HG03571 (cell line): ENCODE measurements around the gene RGS7.
"Not testable (repeated sequence)": the region's sequence is repeated elsewhere in the genome, so short reads cannot be mapped to it uniquely, and the experiment has no call there.

ENCODE experiments used
- ATAC-seq: cut with Tn5 transposase; IDR thresholded peaks from one replicate; pipeline ENCODE4 v1.9.1; 2021; ENCODE audit not compliant: unreplicated experiment

Gene RGS7

DNA sequence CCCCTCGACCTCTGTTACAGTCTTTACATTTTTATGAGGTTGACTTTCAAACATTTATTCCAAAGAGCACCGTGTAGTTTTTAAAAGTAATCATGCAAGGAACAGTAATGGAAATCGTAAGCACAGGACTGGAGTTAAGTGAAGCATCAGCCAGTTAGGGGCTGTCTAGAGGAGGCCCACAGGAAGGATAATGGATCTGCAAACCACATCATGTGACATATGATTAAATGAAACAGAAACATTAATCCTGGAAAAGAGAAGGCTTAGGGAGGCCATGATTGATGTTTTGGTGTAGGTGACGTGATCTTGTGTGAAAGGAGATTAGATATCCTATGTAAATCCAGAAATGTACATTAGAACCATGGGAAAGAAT lies 25.0 kb downstream of the RGS7 start:
- ATAC-seq: no peak

DNA sequence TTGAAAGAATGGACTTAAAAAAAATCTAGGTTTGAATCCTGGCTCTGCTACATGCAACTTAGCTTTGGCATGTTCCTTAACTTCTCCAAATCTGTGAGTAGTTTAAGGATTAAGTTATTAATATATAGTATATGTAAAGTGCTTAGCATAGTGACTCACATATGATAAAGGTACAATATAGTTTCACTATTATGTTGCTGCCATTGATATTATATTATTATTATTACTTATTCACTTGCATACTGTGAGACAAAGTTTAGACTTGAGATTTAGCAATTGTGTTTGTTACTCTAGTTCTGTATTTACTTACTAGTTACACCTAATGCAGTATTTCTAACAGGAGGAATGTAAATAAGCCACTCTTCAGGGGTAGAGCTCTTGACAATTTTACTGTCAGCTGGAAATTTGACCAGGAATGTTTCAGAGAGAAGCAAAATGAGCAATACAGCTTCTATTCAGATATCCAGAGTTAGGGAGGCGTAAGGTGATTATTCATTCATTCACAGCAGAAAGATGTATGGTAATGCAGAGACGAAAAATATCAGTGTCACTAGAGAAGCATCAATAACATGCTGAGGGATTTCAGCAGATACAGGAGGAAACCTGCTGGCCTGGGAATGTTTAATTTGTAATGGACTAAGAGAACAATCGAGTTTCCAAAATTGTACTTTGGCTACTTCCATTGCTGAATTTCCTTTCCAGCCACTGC lies 25.5 kb downstream of the RGS7 start:
- ATAC-seq: no peak

DNA sequence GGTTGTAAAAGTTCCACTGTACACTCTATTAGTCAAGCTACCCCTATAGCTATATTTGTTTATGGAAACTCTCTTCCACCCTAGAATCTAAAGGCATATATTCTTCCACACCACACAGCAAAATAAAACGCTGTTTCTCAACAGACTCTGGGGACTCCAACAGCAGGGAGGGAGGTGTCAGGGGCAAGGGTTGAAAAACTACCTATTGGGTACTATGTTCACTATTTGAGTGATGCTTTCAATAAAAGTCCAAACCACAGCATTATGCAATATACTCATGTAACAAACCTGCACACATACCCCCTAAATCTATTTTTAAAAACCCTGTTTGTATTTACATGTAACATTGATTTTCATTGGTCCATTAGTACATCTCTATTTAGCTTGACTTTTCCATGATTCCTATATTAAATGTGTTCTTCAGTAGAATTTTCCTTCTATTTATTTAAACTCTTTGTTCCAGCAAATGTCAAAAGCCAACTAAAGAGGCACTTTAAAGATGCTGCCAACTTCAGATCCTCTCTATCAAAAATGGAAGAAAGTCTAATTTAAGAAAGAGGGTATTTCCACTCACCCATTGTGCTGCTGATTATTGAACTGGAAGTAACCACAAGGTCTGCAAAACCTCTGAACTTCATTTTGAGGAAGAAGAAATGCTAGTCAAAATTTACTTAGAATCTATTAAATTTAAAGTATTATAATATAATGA lies 26.2 kb downstream of the RGS7 start:
- peak; percentile 41 for ATAC-seq

DNA sequence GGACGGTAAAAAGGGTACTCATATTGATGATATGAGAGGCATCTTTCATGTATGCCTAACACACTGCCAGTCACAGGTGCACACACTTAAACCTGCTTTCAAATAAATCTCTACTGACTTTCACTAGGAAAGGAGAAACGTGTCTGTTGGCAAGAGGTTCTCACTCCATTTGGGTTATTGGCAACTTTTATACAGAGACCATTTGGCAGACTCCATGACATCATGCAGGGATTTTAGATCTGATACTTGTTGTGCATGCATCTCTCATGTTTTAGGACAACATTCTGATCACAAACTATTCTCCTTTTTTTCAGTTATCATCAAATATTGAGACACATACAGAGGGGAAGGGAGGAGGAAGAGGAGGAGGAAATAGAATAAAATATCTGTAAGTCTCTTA lies 31.5 kb downstream of the RGS7 start:
- no peak for ATAC-seq

DNA sequence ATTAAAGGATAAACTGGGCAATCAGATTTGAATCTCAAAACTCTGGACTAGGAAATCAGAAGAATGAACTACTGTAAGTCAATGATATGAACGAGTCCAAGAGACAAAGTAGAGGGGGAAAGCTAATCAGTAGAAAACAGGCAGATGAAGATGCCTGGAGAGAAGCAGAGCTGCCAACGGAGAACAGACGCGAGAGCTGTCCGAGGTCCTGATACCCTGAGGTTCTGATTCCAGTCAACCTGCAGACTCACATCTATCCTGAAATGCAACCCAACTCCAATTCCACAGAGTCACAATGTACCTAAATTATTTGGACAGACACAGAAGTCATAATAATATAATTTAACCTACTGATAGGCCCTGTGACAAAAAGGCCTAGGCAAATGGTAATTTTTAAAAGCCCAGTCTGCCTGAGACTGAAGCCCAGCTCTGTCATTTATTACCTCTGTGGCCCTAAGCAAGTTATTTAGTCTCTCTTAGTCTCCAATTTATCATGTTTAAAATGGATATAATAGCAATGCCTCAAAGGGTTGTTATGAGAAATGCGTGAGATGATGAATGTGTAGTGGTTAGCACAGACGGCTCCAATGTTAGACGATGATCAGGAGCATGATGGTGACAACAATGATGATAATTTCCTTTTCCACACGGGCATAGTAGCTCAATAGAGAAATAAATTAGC lies 33.4 kb downstream of the RGS7 start:
- no peak for ATAC-seq

DNA sequence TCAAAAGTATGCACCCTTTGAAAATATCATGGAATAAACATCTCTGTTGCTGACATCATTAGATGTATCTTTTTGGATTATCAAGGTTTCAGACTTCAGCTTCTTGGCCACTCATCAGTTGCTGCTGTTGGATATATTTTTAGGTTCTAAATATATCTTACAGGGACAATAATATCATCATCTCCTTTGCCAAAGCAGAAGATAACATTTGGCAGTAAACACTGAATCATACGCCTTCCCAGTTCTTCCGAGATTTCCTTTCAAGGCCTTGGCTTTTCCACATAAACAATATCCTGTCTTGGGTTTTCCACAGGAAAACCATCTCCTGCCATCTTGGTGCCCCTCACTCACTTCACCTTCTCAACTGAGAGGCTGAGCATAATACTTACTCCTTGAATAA lies 39.3 kb downstream of the RGS7 start:
- no peak for ATAC-seq

DNA sequence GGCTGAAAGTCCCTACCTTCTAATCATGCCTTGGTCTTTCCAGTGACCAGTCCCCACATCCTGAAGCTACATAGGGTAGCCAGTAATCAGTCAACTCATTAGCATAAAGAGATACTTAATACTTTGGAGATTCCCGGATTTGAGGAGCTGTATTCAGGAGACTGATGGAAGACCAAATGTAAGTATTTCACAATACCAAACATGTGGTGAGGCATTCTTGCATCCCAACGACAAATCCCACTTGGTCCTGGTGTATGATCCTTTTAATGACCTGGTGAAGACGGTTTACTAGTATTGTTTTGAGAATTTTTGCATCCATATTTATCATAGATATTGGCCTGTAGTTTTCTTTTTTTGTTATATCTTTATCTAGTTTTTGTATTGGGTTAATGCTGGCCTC lies 40.6 kb downstream of the RGS7 start:
- no peak for ATAC-seq

DNA sequence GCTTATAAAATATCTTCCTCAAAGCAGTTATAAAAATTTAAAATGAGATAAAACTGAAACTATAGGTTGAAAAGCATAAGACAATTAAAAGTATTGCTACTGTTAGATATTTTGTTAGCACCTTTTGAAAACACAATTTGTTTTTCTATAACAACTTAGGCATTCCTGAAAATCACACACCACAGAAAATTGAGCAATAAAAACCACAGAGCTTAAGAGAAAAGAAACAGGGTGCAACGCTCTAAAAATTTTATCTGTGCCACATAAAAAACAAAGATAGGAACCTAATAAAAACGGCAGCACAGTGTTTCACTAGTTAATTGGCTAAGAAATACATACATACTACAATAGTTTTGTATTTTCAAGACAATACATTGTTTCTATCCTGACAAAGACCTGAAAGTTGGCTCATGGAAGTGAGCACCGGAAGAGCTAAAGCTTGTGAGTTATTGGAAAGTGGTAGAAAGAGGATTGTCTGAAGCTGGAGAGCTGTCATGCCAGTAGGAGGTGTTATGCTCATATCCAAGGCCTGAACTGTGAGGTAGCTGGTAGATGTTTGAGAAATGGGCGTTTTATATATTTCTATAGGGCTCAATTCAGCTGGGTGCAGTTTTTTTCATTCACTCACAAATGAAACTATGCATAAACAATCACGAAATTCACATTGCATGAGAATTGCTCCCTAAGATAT lies 45.8 kb downstream of the RGS7 start:
- ATAC-seq: no peak

DNA sequence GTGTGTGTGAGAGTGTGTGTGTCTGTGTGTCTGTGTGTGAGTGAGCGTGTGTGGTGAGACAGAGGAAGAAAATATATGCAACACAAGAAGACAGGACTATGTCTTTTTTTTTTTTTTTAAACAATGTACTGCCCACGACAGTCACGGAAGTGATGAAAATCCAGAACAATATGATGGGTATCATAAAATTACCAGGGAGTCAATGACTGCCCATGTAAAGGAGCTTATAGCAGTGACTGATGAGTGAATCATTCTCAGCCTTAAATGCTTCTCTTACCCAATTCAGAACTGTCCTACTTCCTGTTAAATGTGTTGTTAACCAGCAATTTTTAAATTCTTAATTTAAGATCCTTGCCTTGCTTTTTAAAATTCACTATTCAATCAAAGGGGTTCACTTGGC lies 46.6 kb downstream of the RGS7 start:
- ATAC-seq: no peak

DNA sequence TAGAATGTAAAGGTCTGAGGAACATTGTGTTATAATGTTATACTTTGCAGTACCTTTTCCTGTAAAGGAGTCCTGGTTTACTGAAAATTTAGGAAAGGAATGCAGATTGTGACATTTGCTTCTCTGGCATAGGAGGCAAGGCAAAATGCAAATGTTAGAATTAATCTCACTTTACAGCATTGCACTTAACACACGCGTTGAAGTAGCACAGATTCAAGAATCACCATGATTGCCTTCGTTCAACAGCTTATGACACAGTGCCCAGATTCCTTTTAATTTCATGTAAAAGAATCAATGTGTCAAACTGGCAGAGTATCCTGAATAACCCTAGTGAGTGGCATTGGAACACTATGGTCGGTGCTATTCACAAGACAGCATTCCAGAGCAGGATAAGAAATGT lies 47.4 kb downstream of the RGS7 start:
- no peak for ATAC-seq

DNA sequence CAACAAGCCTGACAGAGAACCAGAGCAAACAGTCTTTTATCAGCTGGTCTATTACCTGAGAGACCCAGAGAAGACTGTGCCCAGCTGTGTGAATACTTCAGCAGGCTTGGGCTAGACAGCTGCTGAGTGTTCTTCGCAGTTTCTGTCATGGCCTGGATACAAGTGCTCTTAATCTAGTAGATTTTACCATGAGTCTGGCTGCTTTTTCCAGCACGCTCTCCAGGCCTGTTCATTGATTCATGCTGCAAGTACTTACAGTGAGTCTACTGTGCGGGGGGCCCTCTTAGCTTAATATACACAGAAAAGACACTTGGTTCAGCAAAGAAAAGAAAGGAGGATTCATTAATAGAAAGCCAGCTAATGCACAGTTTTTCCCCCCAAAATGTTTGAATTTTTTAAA lies 48.5 kb downstream of the RGS7 start:
- ATAC-seq: no peak

DNA sequence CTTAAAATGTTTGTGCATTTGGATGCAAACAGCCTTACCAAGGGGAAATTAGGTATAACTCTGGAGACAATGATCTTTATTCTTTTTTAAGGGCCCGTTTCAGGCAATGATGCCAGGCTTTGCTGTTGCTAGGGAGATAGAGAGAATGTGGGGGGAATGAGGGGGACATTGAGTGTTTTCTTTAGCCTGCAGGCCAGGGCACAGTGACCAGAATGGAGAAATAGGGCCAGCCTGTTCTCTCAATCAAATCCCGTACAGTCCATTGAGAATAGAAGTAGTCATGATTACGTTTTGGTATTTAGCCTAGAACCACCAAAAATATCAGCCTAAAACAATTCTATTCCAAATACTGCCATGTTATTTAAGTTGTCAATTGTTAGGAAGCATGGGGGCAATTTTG lies 49.0 kb downstream of the RGS7 start:
- ATAC-seq: no peak

DNA sequence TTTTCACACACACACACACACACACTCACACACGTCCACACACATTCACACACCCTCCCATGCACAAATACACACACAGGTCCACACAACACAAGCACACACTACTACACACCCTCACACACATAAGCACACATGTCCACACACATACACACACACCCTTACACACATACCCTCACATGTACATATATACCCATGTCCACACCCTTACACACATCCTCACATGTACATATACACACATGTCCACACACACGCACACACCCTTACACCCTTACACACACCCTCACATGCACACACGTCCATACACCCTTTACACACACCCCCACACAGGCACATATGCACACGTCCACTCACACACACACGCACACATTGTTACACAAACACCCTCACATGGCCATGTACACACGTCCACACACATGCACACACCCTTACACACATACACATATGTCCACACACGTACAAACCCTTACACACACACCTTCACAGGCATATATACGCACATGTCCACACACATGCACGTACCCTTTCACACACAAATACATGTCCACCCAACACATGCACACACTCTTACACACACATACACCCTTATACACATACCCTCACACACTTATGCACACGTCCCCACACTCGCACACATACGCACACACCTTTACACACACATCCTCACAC lies 50.7 kb downstream of the RGS7 start:
- ATAC-seq: no peak

DNA sequence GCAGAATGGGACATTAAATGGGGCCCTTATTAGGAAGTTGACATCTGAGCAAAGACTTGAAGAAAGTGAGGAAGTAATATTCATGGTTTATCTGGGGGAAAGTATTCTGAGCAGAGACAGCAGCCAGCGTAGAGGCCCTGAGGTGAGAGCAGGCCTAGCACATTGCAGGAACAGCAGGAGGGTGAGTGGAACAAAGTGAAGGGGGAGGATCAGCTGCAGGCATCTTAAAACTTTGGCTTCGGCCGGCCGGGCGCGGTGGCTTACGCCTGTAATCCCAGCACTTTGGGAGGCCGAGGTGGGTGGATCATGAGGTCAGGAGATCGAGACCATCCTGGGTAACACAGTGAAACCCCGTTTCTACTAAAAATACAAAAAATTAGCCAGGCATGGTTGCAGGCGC lies 55.0 kb downstream of the RGS7 start:
- ATAC-seq: not testable (repeated sequence)

DNA sequence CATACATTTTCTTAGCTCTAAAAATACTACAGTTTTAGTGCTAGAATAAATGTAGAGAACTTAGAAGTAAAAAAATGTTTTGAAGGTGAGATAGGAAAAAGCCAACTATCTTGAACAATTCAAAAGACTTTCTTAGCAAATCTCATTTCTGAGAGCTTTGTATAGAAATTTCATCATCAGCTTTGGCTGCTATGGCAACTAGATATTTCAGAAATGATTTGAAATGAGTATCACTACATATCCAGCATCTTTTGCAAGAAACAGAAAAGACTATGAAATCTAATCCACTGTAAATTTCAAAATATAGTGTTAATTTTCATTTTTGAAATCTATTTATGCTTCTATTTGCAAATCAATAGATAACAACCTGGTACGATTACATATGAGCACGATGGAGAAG lies 57.7 kb downstream of the RGS7 start:
- no peak for ATAC-seq

DNA sequence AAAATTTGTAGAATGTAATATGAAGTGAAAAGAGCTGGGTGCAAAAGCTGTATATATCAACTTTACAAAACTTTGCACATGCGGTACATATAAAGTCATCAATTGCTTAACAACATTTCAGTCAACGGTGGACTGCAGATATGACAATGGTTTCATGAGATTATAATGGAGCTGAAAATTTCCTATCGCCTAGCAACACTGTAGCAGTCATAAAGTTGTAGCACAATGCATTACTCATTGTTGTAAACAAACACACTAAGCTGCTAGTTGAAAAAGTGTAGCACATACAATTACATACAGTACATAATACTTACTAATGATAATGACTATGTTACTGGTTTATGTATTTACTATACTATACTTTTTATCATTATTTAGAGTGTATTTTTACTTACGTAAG lies 64.0 kb downstream of the RGS7 start:
- ATAC-seq: no peak

DNA sequence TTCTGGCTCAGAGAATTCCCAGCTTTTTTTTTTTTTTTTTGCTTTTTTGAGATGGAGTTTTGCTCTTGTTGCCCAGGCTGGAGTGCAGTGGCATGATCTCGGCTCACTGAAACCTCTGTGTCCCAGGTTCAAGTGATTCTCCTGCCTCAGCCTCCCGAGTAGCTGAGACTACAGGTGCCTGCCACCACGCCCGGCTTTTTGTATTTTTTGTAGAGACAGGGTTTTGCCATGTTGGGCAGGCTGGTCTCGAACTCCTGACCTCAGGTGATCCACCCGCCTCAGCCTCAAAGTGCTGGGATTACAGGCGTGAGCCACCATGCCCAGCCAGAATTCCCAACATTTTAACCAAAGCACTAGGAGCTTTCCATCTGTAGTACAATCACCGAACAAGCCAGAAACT lies 65.5 kb downstream of the RGS7 start:
- ATAC-seq: not testable (repeated sequence)

DNA sequence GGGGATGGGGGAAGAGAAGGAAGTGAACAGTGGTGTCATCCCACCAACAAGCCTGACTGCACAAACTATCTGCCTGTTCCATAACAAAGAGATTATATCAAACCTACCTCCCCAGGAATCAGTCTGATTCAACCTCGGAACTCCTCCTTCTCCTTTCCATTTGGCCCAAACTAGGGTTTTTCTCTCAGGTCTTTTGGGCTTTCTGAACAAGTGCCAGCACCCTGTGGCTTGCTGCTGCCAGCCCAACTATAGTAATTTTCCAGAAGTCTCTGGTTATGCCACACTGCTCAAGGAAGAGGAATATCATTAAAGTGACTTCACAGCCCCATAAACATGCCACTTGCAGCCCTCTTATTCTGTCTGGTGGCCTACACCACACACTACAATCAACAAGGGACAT lies 70.5 kb downstream of the RGS7 start:
- ATAC-seq: no peak

DNA sequence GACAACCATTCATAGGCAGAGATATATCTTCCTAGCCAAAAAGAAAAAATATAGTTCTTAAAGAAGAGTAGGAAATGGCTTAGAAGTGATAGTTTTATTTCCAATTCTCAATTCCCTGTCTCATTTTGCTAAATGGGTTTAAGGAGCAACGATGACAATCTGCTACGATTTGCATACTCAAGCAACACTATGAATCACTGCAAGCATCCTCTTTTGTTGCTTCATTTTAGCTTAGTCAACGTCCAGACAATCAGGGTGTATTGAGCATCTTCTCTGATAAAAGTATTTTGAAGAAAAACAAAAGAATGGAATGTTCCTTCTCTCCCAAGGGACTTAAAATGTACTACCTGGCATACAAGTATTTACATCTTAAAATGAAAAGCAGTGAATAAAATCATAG lies 80.6 kb downstream of the RGS7 start:
- no peak for ATAC-seq

DNA sequence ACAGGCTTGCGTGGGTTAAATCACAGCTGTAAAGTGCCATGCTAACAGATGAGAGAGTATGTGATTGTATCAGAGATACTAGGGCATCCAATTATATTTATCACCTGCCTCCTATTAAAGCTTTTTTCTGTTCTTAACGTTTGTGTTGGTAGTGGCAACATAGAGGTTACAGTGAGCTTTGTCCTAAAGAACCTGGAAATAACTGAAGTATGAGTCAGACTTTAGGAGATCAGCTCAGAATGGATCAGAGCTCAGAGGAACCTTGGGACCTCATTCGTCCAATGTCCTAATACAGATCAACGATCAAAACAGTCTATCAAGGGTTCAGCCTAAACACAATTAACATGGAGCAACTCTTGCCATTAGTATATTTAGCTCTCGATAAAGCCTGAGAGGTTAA lies 81.0 kb downstream of the RGS7 start:
- no peak for ATAC-seq

DNA sequence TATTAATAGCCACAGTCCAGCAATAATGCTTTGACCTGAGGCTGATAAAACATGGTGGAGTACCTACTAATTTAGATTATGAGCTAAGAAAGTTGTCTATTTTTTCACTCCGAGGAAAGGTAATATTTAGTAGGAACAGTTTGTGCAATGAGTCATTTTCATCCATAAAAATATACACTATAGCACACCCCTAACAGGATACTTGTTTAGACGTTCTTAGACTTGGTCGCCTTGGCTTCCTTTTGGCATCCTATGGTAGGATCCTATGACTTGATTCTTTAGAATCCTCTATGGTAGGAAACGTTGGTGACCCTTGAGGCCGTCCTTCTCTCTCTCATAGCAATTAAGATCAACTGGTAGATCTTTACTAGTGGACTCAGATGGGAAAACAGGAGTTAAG lies 81.8 kb downstream of the RGS7 start:
- no peak for ATAC-seq
